ENCODE results near the gene SCFD2.
"Not testable (repeated sequence)": the region's sequence is repeated elsewhere in the genome, so short reads cannot be mapped to it uniquely, and the experiment has no call there.

Gene SCFD2

GRCh38 chr4:53013873-53014775, 351.7 kb downstream of the SCFD2 start:
- DNase-seq (ENCODE audit: low spot score) = no peak

GRCh38 chr4:53012738-53013137, 353.1 kb downstream of the SCFD2 start:
- no peak for DNase-seq (ENCODE audit: low spot score)

GRCh38 chr4:53011259-53011905, 354.5 kb downstream of the SCFD2 start:
- no peak for DNase-seq (ENCODE audit: low spot score)

GRCh38 chr4:53010318-53010717, 355.5 kb downstream of the SCFD2 start:
- DNase-seq (ENCODE audit: low spot score) = no peak

- no peak for DNase-seq (ENCODE audit: low spot score)
Measured at GRCh38 chr4:53009824-53010223, 356.0 kb downstream of the SCFD2 start.

GRCh38 chr4:53007024-53007423, 358.8 kb downstream of the SCFD2 start:
- DNase-seq (ENCODE audit: low spot score) = no peak

GRCh38 chr4:53005808-53006207, 360.1 kb downstream of the SCFD2 start:
- DNase-seq (ENCODE audit: low spot score) = no peak

- DNase-seq (ENCODE audit: low spot score) = no peak
Measured at GRCh38 chr4:53005149-53005546, 360.7 kb downstream of the SCFD2 start.

- no peak for DNase-seq (ENCODE audit: low spot score)
Measured at GRCh38 chr4:53004497-53005148, 361.2 kb downstream of the SCFD2 start.

- no peak for DNase-seq (ENCODE audit: low spot score)
Measured at GRCh38 chr4:53003959-53004358, 361.9 kb downstream of the SCFD2 start.

- no peak for DNase-seq (ENCODE audit: low spot score)
Measured at GRCh38 chr4:53000560-53000959, 365.3 kb downstream of the SCFD2 start.

- DNase-seq (ENCODE audit: low spot score) = no peak
Measured at GRCh38 chr4:52999626-53000025, 366.2 kb downstream of the SCFD2 start.

GRCh38 chr4:52998413-52998812, 367.4 kb downstream of the SCFD2 start:
- DNase-seq (ENCODE audit: low spot score) = no peak

GRCh38 chr4:52997132-52997416, 368.8 kb downstream of the SCFD2 start:
- DNase-seq (ENCODE audit: low spot score) = no peak

- no peak for DNase-seq (ENCODE audit: low spot score)
Measured at GRCh38 chr4:52996261-52997131, 369.4 kb downstream of the SCFD2 start.

- DNase-seq (ENCODE audit: low spot score) = no peak
Measured at GRCh38 chr4:52995360-52996030, 370.4 kb downstream of the SCFD2 start.

- no peak for DNase-seq (ENCODE audit: low spot score)
Measured at GRCh38 chr4:52994567-52994966, 371.3 kb downstream of the SCFD2 start.

GRCh38 chr4:52993771-52994170, 372.1 kb downstream of the SCFD2 start:
- DNase-seq (ENCODE audit: low spot score) = no peak

- not testable (repeated sequence) for DNase-seq (ENCODE audit: low spot score)
Measured at GRCh38 chr4:52992551-52992950, 373.3 kb downstream of the SCFD2 start.

- no peak for DNase-seq (ENCODE audit: low spot score)
Measured at GRCh38 chr4:52991472-52991871, 374.4 kb downstream of the SCFD2 start.

GRCh38 chr4:52990706-52991105, 375.2 kb downstream of the SCFD2 start:
- no peak for DNase-seq (ENCODE audit: low spot score)

- no peak for DNase-seq (ENCODE audit: low spot score)
Measured at GRCh38 chr4:52989865-52990264, 376.0 kb downstream of the SCFD2 start.
